ENCODE results near the gene ARL15.

ARL15 gene

DNA sequence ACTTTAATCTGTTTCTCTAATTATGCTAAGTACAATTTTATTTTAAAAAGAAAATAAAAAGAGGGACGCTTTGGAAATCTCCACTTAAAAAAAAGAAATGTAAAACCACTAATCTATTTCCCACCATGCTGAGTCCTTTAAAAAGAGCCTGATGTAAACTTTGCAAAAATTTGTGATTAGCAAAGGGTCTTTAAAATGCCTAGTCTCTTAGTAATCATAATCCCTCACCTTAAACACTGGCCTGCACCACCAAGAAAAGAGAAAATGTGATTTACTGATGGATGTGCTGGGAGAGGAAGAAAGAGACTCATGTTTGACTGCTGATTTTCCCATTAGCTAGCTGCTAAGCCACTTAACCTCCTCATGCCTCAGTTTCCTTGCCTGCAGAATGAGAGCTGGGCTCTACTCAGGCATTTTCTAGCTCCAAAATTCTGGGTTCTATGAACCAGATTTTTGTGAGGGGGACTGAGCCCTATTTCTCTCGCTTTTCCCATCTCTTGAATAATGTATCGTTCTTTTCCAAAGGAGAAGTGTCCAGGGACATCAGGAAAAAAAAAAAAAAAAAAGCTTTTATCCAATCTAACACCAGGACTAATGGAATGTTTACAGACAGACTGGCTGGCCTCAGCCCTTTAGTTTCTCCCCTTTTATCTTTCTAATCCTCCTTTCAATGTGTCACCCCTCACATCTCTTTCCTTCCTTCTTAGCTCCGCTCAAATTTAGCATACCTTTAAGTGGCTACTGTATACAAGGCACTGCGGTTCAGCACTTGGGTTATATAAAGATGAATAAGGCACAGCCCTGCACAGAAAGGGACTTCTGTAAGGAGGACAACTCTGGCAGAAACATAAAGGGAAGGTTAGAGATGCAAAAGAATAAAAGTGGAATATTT is 312.4 kb downstream of the ARL15 start:
- no peak overlapping the region for H3K4me2 ChIP-seq (ENCODE audit: low read depth, low read length, poor library complexity, severe bottlenecking)
- H3K79me2 ChIP-seq (ENCODE audit: insufficient read depth, low read length), result no peaks in the 10 kb centered on the region

DNA sequence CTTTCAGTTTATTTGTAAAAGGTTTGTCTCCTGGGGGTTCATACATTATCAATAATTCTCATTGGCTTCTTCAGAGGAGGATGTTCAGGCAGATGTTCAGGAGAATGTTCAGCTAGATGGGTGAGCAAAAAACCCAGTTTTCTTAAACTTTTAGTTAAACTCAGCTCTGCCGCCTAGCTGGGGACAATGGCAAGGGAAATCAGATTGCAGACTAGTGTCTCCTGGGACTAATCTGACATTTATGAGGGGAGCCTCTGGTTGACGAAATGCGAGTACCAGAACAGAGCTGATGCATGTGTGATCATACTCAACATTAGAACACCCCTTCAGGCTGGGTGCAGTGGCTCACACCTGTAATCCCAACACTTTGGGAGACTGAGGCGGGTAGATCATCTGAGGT is 314.4 kb downstream of the ARL15 start:
- H3K4me3 ChIP-seq (ENCODE audit: low read length, poor library complexity, severe bottlenecking), result no peak overlapping the region
- H3K9ac ChIP-seq (ENCODE audit: low read depth, low read length, poor library complexity, severe bottlenecking), result no peak overlapping the region
- H2AFZ ChIP-seq (ENCODE audit: low read length), result no peak overlapping the region
- H4K20me1 ChIP-seq (ENCODE audit: insufficient read depth, low read length, poor library complexity, severe bottlenecking), result no peaks in the 10 kb centered on the region
- no peak overlapping the region for H3K4me2 ChIP-seq (ENCODE audit: low read depth, low read length, poor library complexity, severe bottlenecking)
- no peaks in the 10 kb centered on the region for H3K36me3 ChIP-seq (ENCODE audit: insufficient read depth, low read length)
- H3K4me1 ChIP-seq (ENCODE audit: insufficient read depth, low read length, poor library complexity, severe bottlenecking), result peaks cover 3% of the 10 kb centered on the region
- no peaks in the 10 kb centered on the region for H3K9me3 ChIP-seq (ENCODE audit: insufficient read depth, low read depth, low read length)
- no peaks in the 10 kb centered on the region for H3K9me2 ChIP-seq (replicated peaks; ENCODE audit: low read depth, low read length)
- TF ChIP-seq, protein P1, sequence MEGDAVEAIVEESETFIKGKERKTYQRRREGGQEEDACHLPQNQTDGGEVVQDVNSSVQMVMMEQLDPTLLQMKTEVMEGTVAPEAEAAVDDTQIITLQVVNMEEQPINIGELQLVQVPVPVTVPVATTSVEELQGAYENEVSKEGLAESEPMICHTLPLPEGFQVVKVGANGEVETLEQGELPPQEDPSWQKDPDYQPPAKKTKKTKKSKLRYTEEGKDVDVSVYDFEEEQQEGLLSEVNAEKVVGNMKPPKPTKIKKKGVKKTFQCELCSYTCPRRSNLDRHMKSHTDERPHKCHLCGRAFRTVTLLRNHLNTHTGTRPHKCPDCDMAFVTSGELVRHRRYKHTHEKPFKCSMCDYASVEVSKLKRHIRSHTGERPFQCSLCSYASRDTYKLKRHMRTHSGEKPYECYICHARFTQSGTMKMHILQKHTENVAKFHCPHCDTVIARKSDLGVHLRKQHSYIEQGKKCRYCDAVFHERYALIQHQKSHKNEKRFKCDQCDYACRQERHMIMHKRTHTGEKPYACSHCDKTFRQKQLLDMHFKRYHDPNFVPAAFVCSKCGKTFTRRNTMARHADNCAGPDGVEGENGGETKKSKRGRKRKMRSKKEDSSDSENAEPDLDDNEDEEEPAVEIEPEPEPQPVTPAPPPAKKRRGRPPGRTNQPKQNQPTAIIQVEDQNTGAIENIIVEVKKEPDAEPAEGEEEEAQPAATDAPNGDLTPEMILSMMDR (conservative IDR thresholded peaks at IDR 0.05; ENCODE audit: low read length), result no peak
- TF ChIP-seq EZH2phosphoT487 (IDR thresholded peaks at IDR 0.05; ENCODE audit: borderline replicate concordance), result no peak
- no peaks in the 10 kb centered on the region for H3F3A ChIP-seq (ENCODE audit: low read depth)
- no peaks in the 10 kb centered on the region for H3K27me3 ChIP-seq (ENCODE audit: insufficient read depth, low read length, poor library complexity, severe bottlenecking)
- H3K79me2 ChIP-seq (ENCODE audit: insufficient read depth, low read length), result no peaks in the 10 kb centered on the region

More for the DNA sequence above, 312.4 kb downstream of the ARL15 start:
- H3K9me2 ChIP-seq (replicated peaks; ENCODE audit: low read depth, low read length), result no peaks in the 10 kb centered on the region
- peaks cover 3% of the 10 kb centered on the region for H3K4me1 ChIP-seq (ENCODE audit: insufficient read depth, low read length, poor library complexity, severe bottlenecking)
- TF ChIP-seq, protein P1 (conservative IDR thresholded peaks at IDR 0.05; ENCODE audit: low read length), result no peak
- no peak for TF ChIP-seq EZH2phosphoT487 (IDR thresholded peaks at IDR 0.05; ENCODE audit: borderline replicate concordance)
- H3K9me3 ChIP-seq (ENCODE audit: insufficient read depth, low read depth, low read length), result no peaks in the 10 kb centered on the region
- H3K4me3 ChIP-seq (ENCODE audit: low read length, poor library complexity, severe bottlenecking), result no peak overlapping the region
- H4K20me1 ChIP-seq (ENCODE audit: insufficient read depth, low read length, poor library complexity, severe bottlenecking), result no peaks in the 10 kb centered on the region
- H3K27me3 ChIP-seq (ENCODE audit: insufficient read depth, low read length, poor library complexity, severe bottlenecking), result no peaks in the 10 kb centered on the region
- no peaks in the 10 kb centered on the region for H3F3A ChIP-seq (ENCODE audit: low read depth)
- no peak overlapping the region for H2AFZ ChIP-seq (ENCODE audit: low read length)
- no peaks in the 10 kb centered on the region for H3K36me3 ChIP-seq (ENCODE audit: insufficient read depth, low read length)
- no peak overlapping the region for H3K9ac ChIP-seq (ENCODE audit: low read depth, low read length, poor library complexity, severe bottlenecking)

DNA sequence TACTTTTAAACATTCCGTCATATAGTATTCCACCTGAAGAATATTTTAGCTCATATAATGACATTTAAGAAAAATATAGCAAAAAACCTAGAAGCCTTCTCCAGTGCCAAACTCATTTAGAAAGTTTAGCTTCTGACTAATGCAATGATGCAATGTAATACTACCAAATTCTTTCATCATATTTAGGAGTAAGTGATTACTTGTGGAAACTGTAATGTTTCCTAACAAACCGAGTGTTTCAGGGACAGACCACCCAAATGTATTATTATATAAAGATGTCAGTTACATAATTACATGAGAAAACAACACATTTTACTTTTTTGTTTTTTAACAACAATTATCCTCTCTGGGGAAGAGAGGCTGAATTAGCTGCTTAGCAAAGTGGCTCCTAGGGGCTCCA is 316.2 kb downstream of the ARL15 start:
- Histone ChIP-seq H3F3A (ENCODE audit: low read depth) (no peaks in the 10 kb centered on the region), H3K27me3 (ENCODE audit: insufficient read depth, low read length, poor library complexity, severe bottlenecking) (no peaks in the 10 kb centered on the region), H3K9me2 (replicated peaks; ENCODE audit: low read depth, low read length) (no peaks in the 10 kb centered on the region), H3K4me2 (ENCODE audit: low read depth, low read length, poor library complexity, severe bottlenecking) (no peak overlapping the region), H3K9me3 (ENCODE audit: insufficient read depth, low read depth, low read length) (no peaks in the 10 kb centered on the region), H3K4me3 (ENCODE audit: low read length, poor library complexity, severe bottlenecking) (no peak overlapping the region), H3K9ac (ENCODE audit: low read depth, low read length, poor library complexity, severe bottlenecking) (no peak overlapping the region), H2AFZ (ENCODE audit: low read length) (no peak overlapping the region), H4K20me1 (ENCODE audit: insufficient read depth, low read length, poor library complexity, severe bottlenecking) (no peaks in the 10 kb centered on the region), H3K4me1 (ENCODE audit: insufficient read depth, low read length, poor library complexity, severe bottlenecking) (peaks cover 3% of the 10 kb centered on the region), H3K79me2 (ENCODE audit: insufficient read depth, low read length) (no peaks in the 10 kb centered on the region), H3K36me3 (ENCODE audit: insufficient read depth, low read length) (no peaks in the 10 kb centered on the region)
- TF ChIP-seq EZH2phosphoT487 (IDR thresholded peaks at IDR 0.05; ENCODE audit: borderline replicate concordance), result no peak
- TF ChIP-seq, protein P1 (conservative IDR thresholded peaks at IDR 0.05; ENCODE audit: low read length), result no peak

Measured in Loucy (cell line).